PC-3 (cell line): ENCODE data around the gene ZNF366. TPM values are rescaled to one million over a fixed set of nuclear protein-coding genes. Genes with fewer than 3 reads are reported as not detected.
A peak's percentile ranks its signal among the peaks of the same experiment; 100 is the strongest.

ENCODE experiments used
- ATAC-seq: fragments of 200-7000 bp; cut with Tn5 transposase; 2 replicates; pipeline ENCODE4 v1.9.1; 2020; ENCODE audit warnings: mild to moderate bottlenecking, moderate library complexity
- BruUV-seq: library from RNA; stranded (reverse); fragments of 400-500 nt; replicated peaks from 2 replicates; lab custom pipeline; 2021; lab: Mats Ljungman, UMichigan
- CTCF ChIA-PET: fragments of 300-600 bp; sonication (Branson Sonifier 250); formaldehyde crosslinking; loops from one replicate; lab custom pipeline; 2022; ENCODE audit warnings: antibody characterized with exemption; lab: Charles Lee
- POLR2A ChIA-PET: fragments of 300-600 bp; sonication (Branson Sonifier 250); formaldehyde crosslinking; loops from one replicate; lab custom pipeline; 2022; ENCODE audit warnings: antibody characterized with exemption; ENCODE audit not compliant: unreplicated experiment; lab: Charles Lee
- DNase-seq: peaks from one replicate; pipeline ENCODE4 v3.0.0-alpha.2; 2015
- H2AFZ ChIP-seq: fragments of 300-600 bp; sonication (generic); 2 replicates; pipeline ENCODE4 v1.6.0; 2016; ENCODE audit warnings: antibody characterized with exemption, low read length
- H3F3A ChIP-seq: fragments of 300-600 bp; sonication (generic); one replicate; pipeline ENCODE4 v1.6.0; 2017; ENCODE audit warnings: antibody characterized with exemption, low read length, control low read depth, mild to moderate bottlenecking; ENCODE audit not compliant: unreplicated experiment
- H3K27ac ChIP-seq: fragments of 300-600 bp; sonication (generic); 2 replicates; pipeline ENCODE4 v1.5.1; 2016; ENCODE audit warnings: mild to moderate bottlenecking, low read length
- H3K27me3 ChIP-seq: fragments of 300-600 bp; sonication (generic); 2 replicates; pipeline ENCODE4 v1.6.1; 2016; ENCODE audit warnings: low read length, mixed read lengths
- H3K36me3 ChIP-seq: fragments of 300-600 bp; sonication (generic); 2 replicates; pipeline ENCODE4 v1.6.1; 2016; ENCODE audit warnings: low read depth, mixed run types, low read length, mixed read lengths
- H3K4me1 ChIP-seq: fragments of 300-600 bp; sonication (generic); 2 replicates; pipeline ENCODE4 v1.5.1; 2016; ENCODE audit warnings: low read length; ENCODE audit not compliant: insufficient read depth
- H3K4me2 ChIP-seq: fragments of 300-600 bp; sonication (generic); 2 replicates; pipeline ENCODE4 v1.6.0; 2016; ENCODE audit warnings: low read length
- H3K4me3 ChIP-seq: fragments of 300-600 bp; sonication (generic); 2 replicates; pipeline ENCODE4 v1.5.1; 2016; ENCODE audit warnings: mild to moderate bottlenecking, low read length, mixed read lengths
- H3K79me2 ChIP-seq: fragments of 300-600 bp; sonication (generic); 2 replicates; pipeline ENCODE4 v1.6.1; 2017; ENCODE audit warnings: low read length, mixed read lengths
- H3K9ac ChIP-seq: fragments of 300-600 bp; sonication (generic); 2 replicates; pipeline ENCODE4 v1.6.0; 2016; ENCODE audit warnings: mild to moderate bottlenecking, low read length
- H3K9me2 ChIP-seq: fragments of 300-600 bp; sonication (generic); replicated peaks from 2 replicates; pipeline ENCODE4 v1.6.1; 2016; ENCODE audit warnings: mixed run types, low read length, mixed read lengths
- H3K9me3 ChIP-seq: fragments of 300-600 bp; sonication (generic); 2 replicates; pipeline ENCODE4 v1.6.1; 2016; ENCODE audit warnings: low read length, mixed read lengths
- H4K20me1 ChIP-seq: fragments of 300-600 bp; sonication (generic); 2 replicates; pipeline ENCODE4 v1.6.1; 2016; ENCODE audit warnings: low read length, mixed read lengths
- EZH2 ChIP-seq: fragments of 300-600 bp; sonication (generic); IDR thresholded peaks from one replicate; pipeline ENCODE4 v1.6.1; 2017; ENCODE audit warnings: antibody characterized with exemption, mild to moderate bottlenecking, low read length; ENCODE audit not compliant: unreplicated experiment
- EZH2phosphoT487 ChIP-seq: fragments of 300-600 bp; sonication (generic); IDR thresholded peaks from 2 replicates; pipeline ENCODE4 v1.6.1; 2018; ENCODE audit warnings: mild to moderate bottlenecking, antibody characterized with exemption, low read length, borderline replicate concordance
- intact Hi-C: fragments of 100-400 bp; cut with micrococcal nuclease; formaldehyde crosslinking; loops from 2 replicates; pipeline ENCODE4 v1.9.0; 2023
- total RNA-seq: library from RNA; depleted of rRNA; stranded (reverse); fragments of >200 nt; gene quantifications from 2 replicates; pipeline ENCODE4 v1.2.3, GENCODE V29; 2014
- TF ChIP-seq, protein P1 (sequence below): fragments of 300-600 bp; sonication (generic); conservative IDR thresholded peaks from 2 replicates; pipeline ENCODE4 v1.5.1; 2017; ENCODE audit warnings: antibody characterized with exemption, low read depth, mild to moderate bottlenecking, low read length

Gene ZNF366
- total RNA-seq, 1 experiment from 2014 or later = not detected

DNA sequence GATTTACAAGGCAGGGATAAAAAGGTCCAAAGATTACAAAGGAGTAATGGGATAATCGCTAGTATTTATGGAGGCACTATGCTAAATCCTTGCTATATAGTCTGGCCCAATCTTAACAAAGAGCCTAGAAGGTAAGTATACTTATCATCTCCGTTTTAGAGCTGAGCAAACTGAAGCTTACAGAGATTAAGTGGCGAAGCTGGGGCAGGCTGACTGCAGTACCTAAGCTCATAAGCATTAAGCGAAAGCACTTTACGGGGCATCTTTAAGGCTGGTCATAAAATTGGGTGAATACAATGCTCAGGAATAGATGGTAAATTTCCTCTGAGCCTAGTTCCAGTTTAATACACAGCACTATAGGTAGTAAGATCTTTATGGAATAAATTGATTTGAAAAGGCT, 30.0 kb upstream of the ZNF366 start:
- DNase-seq (no peak), ATAC-seq (no peak)
- TF ChIP-seq EZH2phosphoT487 = no peak
- TF ChIP-seq, protein P1, sequence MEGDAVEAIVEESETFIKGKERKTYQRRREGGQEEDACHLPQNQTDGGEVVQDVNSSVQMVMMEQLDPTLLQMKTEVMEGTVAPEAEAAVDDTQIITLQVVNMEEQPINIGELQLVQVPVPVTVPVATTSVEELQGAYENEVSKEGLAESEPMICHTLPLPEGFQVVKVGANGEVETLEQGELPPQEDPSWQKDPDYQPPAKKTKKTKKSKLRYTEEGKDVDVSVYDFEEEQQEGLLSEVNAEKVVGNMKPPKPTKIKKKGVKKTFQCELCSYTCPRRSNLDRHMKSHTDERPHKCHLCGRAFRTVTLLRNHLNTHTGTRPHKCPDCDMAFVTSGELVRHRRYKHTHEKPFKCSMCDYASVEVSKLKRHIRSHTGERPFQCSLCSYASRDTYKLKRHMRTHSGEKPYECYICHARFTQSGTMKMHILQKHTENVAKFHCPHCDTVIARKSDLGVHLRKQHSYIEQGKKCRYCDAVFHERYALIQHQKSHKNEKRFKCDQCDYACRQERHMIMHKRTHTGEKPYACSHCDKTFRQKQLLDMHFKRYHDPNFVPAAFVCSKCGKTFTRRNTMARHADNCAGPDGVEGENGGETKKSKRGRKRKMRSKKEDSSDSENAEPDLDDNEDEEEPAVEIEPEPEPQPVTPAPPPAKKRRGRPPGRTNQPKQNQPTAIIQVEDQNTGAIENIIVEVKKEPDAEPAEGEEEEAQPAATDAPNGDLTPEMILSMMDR = no peak
- TF ChIP-seq EZH2 = no peak
- no peak overlapping the region for H3K27ac ChIP-seq
- H3F3A ChIP-seq = no peaks in the 10 kb centered on the region
- H3K4me3 ChIP-seq = no peak overlapping the region
- H2AFZ ChIP-seq = no peak overlapping the region
- POLR2A ChIA-PET = no interaction called here
- H3K9me2 ChIP-seq = no peaks in the 10 kb centered on the region
- CTCF ChIA-PET = no interaction called here
- no peak overlapping the region for H3K4me2 ChIP-seq
- BruUV-seq = no TSS peak
- H3K9me3 ChIP-seq = no peaks in the 10 kb centered on the region
- H3K27me3 ChIP-seq = no peaks in the 10 kb centered on the region
- H3K79me2 ChIP-seq = no peaks in the 10 kb centered on the region
- no peaks in the 10 kb centered on the region for H3K36me3 ChIP-seq
- no peaks in the 10 kb centered on the region for H4K20me1 ChIP-seq
- H3K4me1 ChIP-seq = no peaks in the 10 kb centered on the region
- intact Hi-C loops = no loop called here
- no peak overlapping the region for H3K9ac ChIP-seq

DNA sequence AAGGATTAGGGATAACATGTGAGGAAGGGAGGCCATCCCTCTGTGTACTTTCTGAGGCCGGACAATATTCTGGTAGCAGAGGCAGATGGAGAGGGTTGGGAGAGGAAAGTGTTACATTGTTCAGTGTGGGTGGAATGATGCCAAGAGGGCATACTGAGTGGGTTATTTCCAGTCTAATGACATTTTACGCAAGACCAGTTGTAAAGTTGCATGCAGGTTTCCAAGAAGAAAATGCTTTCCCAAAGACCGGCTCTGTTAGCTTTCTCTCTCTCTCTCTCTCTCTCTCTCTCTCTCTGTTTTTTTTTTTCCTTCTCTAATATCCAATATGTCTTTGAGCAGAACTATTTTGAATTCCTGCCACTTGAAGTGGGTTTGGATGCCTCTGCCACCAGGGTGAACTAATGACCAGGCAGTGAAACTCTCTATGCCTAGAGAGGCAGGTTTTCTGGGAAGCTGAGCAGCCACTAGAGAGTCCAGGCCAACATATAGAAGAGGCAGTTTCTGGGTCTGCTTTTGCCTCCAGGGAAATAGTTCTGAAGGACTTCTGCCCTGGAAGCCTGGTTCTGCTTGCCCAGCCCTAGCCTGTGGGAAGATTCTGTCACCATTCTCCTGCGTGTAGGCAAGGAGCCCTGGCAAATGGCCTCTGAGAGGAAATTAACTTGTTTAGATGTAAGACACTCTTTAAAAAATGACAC, 24.4 kb upstream of the ZNF366 start:
- no peaks in the 10 kb centered on the region for H4K20me1 ChIP-seq
- no peaks in the 10 kb centered on the region for H3K79me2 ChIP-seq
- no peaks in the 10 kb centered on the region for H3K9me2 ChIP-seq
- no peaks in the 10 kb centered on the region for H3K36me3 ChIP-seq
- ChIA-PET CTCF (no interaction called here), POLR2A (no interaction called here)
- H3F3A ChIP-seq = no peaks in the 10 kb centered on the region
- ATAC-seq (no peak), DNase-seq (peak; percentile 4)
- no peak overlapping the region for H2AFZ ChIP-seq
- intact Hi-C loops = loop anchor here (5.0 kb wide), 2 partner anchors 76 to 286 kb away; partner anchors contain the start of gene TNPO1
- no peak overlapping the region for H3K9ac ChIP-seq
- no peak overlapping the region for H3K4me3 ChIP-seq
- no peak overlapping the region for H3K27ac ChIP-seq
- H3K9me3 ChIP-seq = no peaks in the 10 kb centered on the region
- TF ChIP-seq EZH2 = no peak
- TF ChIP-seq, protein P1 = no peak
- TF ChIP-seq EZH2phosphoT487 = no peak
- H3K4me2 ChIP-seq = no peak overlapping the region
- BruUV-seq = no TSS peak
- no peaks in the 10 kb centered on the region for H3K27me3 ChIP-seq
- no peaks in the 10 kb centered on the region for H3K4me1 ChIP-seq

DNA sequence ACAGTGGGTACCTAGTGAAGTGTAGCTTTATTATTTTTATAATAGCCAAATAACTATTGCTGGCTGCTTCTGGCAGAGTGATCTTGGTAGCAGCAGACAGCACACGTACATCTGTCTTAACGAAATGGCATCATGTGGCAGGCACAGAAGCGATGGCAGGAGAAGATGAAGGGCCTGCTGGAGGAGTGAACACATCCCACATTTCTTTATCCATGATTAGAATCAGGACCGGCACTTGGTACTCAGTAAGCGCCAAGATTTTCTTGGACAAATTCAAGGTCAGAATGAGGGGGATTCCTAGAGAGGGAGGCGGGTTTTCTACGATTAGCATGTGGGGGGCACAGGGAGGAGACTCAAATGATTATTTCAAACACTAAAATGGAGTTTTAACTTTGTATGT, 23.0 kb upstream of the ZNF366 start:
- no TSS peak for BruUV-seq
- H3K79me2 ChIP-seq = no peaks in the 10 kb centered on the region
- no peak overlapping the region for H3K9ac ChIP-seq
- POLR2A ChIA-PET = no interaction called here
- TF ChIP-seq EZH2 (no peak), EZH2phosphoT487 (no peak)
- TF ChIP-seq, protein P1 = no peak
- no peak overlapping the region for H3K27ac ChIP-seq
- no peaks in the 10 kb centered on the region for H3K27me3 ChIP-seq
- H3K9me2 ChIP-seq = no peaks in the 10 kb centered on the region
- H4K20me1 ChIP-seq = no peaks in the 10 kb centered on the region
- DNase-seq (no peak), ATAC-seq (no peak)
- no peaks in the 10 kb centered on the region for H3K9me3 ChIP-seq
- H3K4me1 ChIP-seq = peaks cover 8% of the 10 kb centered on the region; the same call in 1 of the 2 replicates
- intact Hi-C loops = loop anchor here (5.0 kb wide), 2 partner anchors 77 to 287 kb away; partner anchors contain the start of gene TNPO1
- no peaks in the 10 kb centered on the region for H3K36me3 ChIP-seq
- no peak overlapping the region for H2AFZ ChIP-seq
- H3K4me2 ChIP-seq = no peak overlapping the region
- H3K4me3 ChIP-seq = no peak overlapping the region
- no peaks in the 10 kb centered on the region for H3F3A ChIP-seq
- CTCF ChIA-PET = no interaction called here
